ENCODE results near the gene DUSP22. TPM values are rescaled to one million over a fixed set of nuclear protein-coding genes. Genes with fewer than 3 reads are reported as not detected.

DUSP22 gene
- total and polyA plus RNA-seq, 9 of the 15 experiments (the other 6 are each of a cell fraction or from before 2014, with no cell fraction given): 9.3 to 19.4 (median 11.8) TPM

GRCh38 chr6:273551-274058 is 18.7 kb upstream of the DUSP22 start:
- H3K4me2 ChIP-seq (ENCODE audit: insufficient read depth, low read length): no peak overlapping the region
- H3K27me3 ChIP-seq (ENCODE audit: control insufficient read depth in 2 of 2, insufficient read depth in 2 of 2, low read length in 2 of 2): peaks cover 0 to 9% of the 10 kb centered on the region in 2 experiments; a peak in 4 of 5 replicates
- intact Hi-C loops (cut with micrococcal nuclease) (no loop called here), in situ Hi-C loops (cut with MboI) (no loop called here)
- POLR2A ChIA-PET: no interaction called here
- BruUV-seq (replicated peaks): no TSS peak
- no peaks in the 10 kb centered on the region for H4K20me1 ChIP-seq (replicated peaks; ENCODE audit: control insufficient read depth, insufficient read depth, low read length)
- H3K4me3 ChIP-seq: no peak overlapping the region
- H3K4me1 ChIP-seq (replicated peaks in 1 of 2; ENCODE audit: control insufficient read depth in 2 of 2, insufficient read depth in 2 of 2, low read length in 2 of 2): no peaks in the 10 kb centered on the region
- DNase-seq (ENCODE audit: extremely low read depth in 1 of 4, low spot score in 3 of 4) (no peak), ATAC-seq (no peak), FAIRE-seq (no peak)
- CTCF ChIA-PET (ENCODE audit: low intra/inter-chr PET ratio): no interaction called here
- no peak overlapping the region for H3K9ac ChIP-seq (ENCODE audit: insufficient read depth in 1 of 2, low read depth in 2 of 2, low read length in 2 of 2)
- no peaks in the 10 kb centered on the region for H3K9me3 ChIP-seq (replicated peaks; ENCODE audit: control insufficient read depth, insufficient read depth, low read depth, low read length)
- TF ChIP-seq TEAD4 (IDR thresholded peaks at IDR 0.05; ENCODE audit: low read length) (no peak), TEAD4 (CRISPR knock-in tag; IDR thresholded peaks at IDR 0.05; ENCODE audit: borderline replicate concordance) (no peak), ATF3 (IDR thresholded peaks at IDR 0.05) (0 out of 2 replicates have a peak, but pooled peaks have one; percentile 17), ATF3 (CRISPR knock-in tag; conservative IDR thresholded peaks at IDR 0.05) (no peak)
- no peaks in the 10 kb centered on the region for H3K79me2 ChIP-seq (ENCODE audit: control insufficient read depth, insufficient read depth, low read length)
- no peak overlapping the region for H3K27ac ChIP-seq (ENCODE audit: extremely low read depth, low read depth, low read length)
- no peaks in the 10 kb centered on the region for H3K36me3 ChIP-seq (ENCODE audit: control insufficient read depth, insufficient read depth, low read length)
- no peaks in the 10 kb centered on the region for H3K9me1 ChIP-seq (ENCODE audit: control insufficient read depth, insufficient read depth, low read length)
- H2AFZ ChIP-seq (ENCODE audit: low read depth, low read length): no peak overlapping the region
- WGBS (ENCODE audit: insufficient coverage, low coverage, missing lambda C conversion rate): 2% methylated on average over 2 of the region's 2 CpGs

GRCh38 chr6:277746-278145 is 14.5 kb upstream of the DUSP22 start:
- intact Hi-C loops (cut with micrococcal nuclease): no loop called here
- no peaks in the 10 kb centered on the region for H3K4me1 ChIP-seq (replicated peaks in 1 of 2; ENCODE audit: control insufficient read depth in 2 of 2, insufficient read depth in 2 of 2, low read length in 2 of 2)
- no peak for DNase-seq (ENCODE audit: extremely low read depth in 1 of 4, low spot score in 3 of 4)
- H3K79me2 ChIP-seq (ENCODE audit: control insufficient read depth, insufficient read depth, low read length): no peaks in the 10 kb centered on the region
- no TSS peak for BruUV-seq (replicated peaks)
- no peaks in the 10 kb centered on the region for H3K9me3 ChIP-seq (replicated peaks; ENCODE audit: control insufficient read depth, insufficient read depth, low read depth, low read length)
- 2% methylated on average over 2 of the region's 2 CpGs for WGBS (ENCODE audit: insufficient coverage, low coverage, missing lambda C conversion rate)
- H3K9me1 ChIP-seq (ENCODE audit: control insufficient read depth, insufficient read depth, low read length): no peaks in the 10 kb centered on the region
- CTCF ChIA-PET (ENCODE audit: low intra/inter-chr PET ratio): no interaction called here
- in situ Hi-C loops (cut with MboI): no loop called here
- H3K27ac ChIP-seq (ENCODE audit: extremely low read depth, low read depth, low read length): no peak overlapping the region
- ATAC-seq: no peak
- no peak overlapping the region for H3K4me3 ChIP-seq
- POLR2A ChIA-PET: interaction anchor here (1.6 to 2.0 kb wide), 2 partner anchors 12 to 22 kb away, joined by 3 to 9 read pairs; no protein-coding TSS in a partner anchor
- H3K4me2 ChIP-seq (ENCODE audit: insufficient read depth, low read length): no peak overlapping the region
- no peaks in the 10 kb centered on the region; the same call in 1 of the 2 replicates for H4K20me1 ChIP-seq (replicated peaks; ENCODE audit: control insufficient read depth, insufficient read depth, low read length)
- no peaks in the 10 kb centered on the region for H3K36me3 ChIP-seq (ENCODE audit: control insufficient read depth, insufficient read depth, low read length)
- no peak for FAIRE-seq
- no peak overlapping the region for H3K9ac ChIP-seq (ENCODE audit: insufficient read depth in 1 of 2, low read depth in 2 of 2, low read length in 2 of 2)
- no peak overlapping the region for H2AFZ ChIP-seq (ENCODE audit: low read depth, low read length)
- H3K27me3 ChIP-seq (ENCODE audit: control insufficient read depth in 2 of 2, insufficient read depth in 2 of 2, low read length in 2 of 2): peaks cover 19 to 34% of the 10 kb centered on the region in 2 experiments; a peak in 4 of 5 replicates
- TF ChIP-seq SAFB2 (IDR thresholded peaks at IDR 0.05; ENCODE audit: borderline replicate concordance, low read depth, low read length, severe bottlenecking) (no peak), ZNF584 (CRISPR knock-in tag; IDR thresholded peaks at IDR 0.05; ENCODE audit: low read depth) (no peak), ZNF740 (CRISPR knock-in tag; IDR thresholded peaks at IDR 0.05) (no peak), ZNF740 (tag; IDR thresholded peaks at IDR 0.05) (no peak), ZNF347 (CRISPR knock-in tag; IDR thresholded peaks at IDR 0.05; ENCODE audit: low read depth) (no peak), THAP12 (CRISPR knock-in tag; IDR thresholded peaks at IDR 0.05) (no peak), NR2C1 (IDR thresholded peaks at IDR 0.05) (no peak), NR2C1 (tag; IDR thresholded peaks at IDR 0.05) (no peak)
